ENCODE data around the gene EDN2.

Gene EDN2

GRCh38 chr1:41447995-41448770, 36.3 kb downstream of the EDN2 start:
- H3K9me2 ChIP-seq (replicated peaks; ENCODE audit: insufficient read depth, low read length): no peaks in the 10 kb centered on the region
- no peaks in the 10 kb centered on the region for H4K20me1 ChIP-seq (ENCODE audit: insufficient read depth, low read length)
- no peak for DNase-seq
- no peaks in the 10 kb centered on the region for H3K36me3 ChIP-seq (replicated peaks; ENCODE audit: insufficient read depth, low read length)
- no peak overlapping the region for H3K4me2 ChIP-seq (ENCODE audit: low read depth, low read length)
- H3F3A ChIP-seq (ENCODE audit: insufficient read depth, low read length): no peaks in the 10 kb centered on the region
- no peak for TF ChIP-seq CTCF (IDR thresholded peaks at IDR 0.05; ENCODE audit: low read length)
- TF ChIP-seq EZH2phosphoT487 (IDR thresholded peaks at IDR 0.05; ENCODE audit: low read length): no peak
- TF ChIP-seq EZH2 (optimal IDR thresholded peaks at IDR 0.05; ENCODE audit: low read depth, low read length): no peak
- H3K9ac ChIP-seq (ENCODE audit: low read length): no peak overlapping the region
- no peak overlapping the region for H3K27ac ChIP-seq (ENCODE audit: low read length)
- H3K27me3 ChIP-seq (replicated peaks; ENCODE audit: insufficient read depth, low read length): 0 out of 2 replicates have a peak, but pooled peaks cover 5% of the 10 kb centered on the region
- H3K9me3 ChIP-seq (replicated peaks; ENCODE audit: insufficient read depth, low read length): no peaks in the 10 kb centered on the region
- no peaks in the 10 kb centered on the region for H3K79me2 ChIP-seq (ENCODE audit: low read length)
- no peaks in the 10 kb centered on the region for H3K4me1 ChIP-seq (ENCODE audit: low read length)
- no peak overlapping the region for H3K4me3 ChIP-seq (ENCODE audit: low read length)
- H2AFZ ChIP-seq (ENCODE audit: low read length): no peak overlapping the region

GRCh38 chr1:41446851-41447610, 37.5 kb downstream of the EDN2 start:
- no peak for TF ChIP-seq CTCF (IDR thresholded peaks at IDR 0.05; ENCODE audit: low read length)
- no peak for TF ChIP-seq EZH2phosphoT487 (IDR thresholded peaks at IDR 0.05; ENCODE audit: low read length)
- no peak for TF ChIP-seq EZH2 (optimal IDR thresholded peaks at IDR 0.05; ENCODE audit: low read depth, low read length)
- Histone ChIP-seq H3K9ac (ENCODE audit: low read length) (no peak overlapping the region), H3K9me3 (replicated peaks; ENCODE audit: insufficient read depth, low read length) (no peaks in the 10 kb centered on the region), H3K36me3 (replicated peaks; ENCODE audit: insufficient read depth, low read length) (no peaks in the 10 kb centered on the region), H4K20me1 (ENCODE audit: insufficient read depth, low read length) (no peaks in the 10 kb centered on the region), H3K27me3 (replicated peaks; ENCODE audit: insufficient read depth, low read length) (0 out of 2 replicates have a peak, but pooled peaks cover 5% of the 10 kb centered on the region), H3K9me2 (replicated peaks; ENCODE audit: insufficient read depth, low read length) (no peaks in the 10 kb centered on the region), H3K4me3 (ENCODE audit: low read length) (no peak overlapping the region), H2AFZ (ENCODE audit: low read length) (no peak overlapping the region), H3K4me1 (ENCODE audit: low read length) (no peaks in the 10 kb centered on the region), H3K4me2 (ENCODE audit: low read depth, low read length) (no peak overlapping the region), H3K27ac (ENCODE audit: low read length) (no peak overlapping the region), H3K79me2 (ENCODE audit: low read length) (no peaks in the 10 kb centered on the region), H3F3A (ENCODE audit: insufficient read depth, low read length) (no peaks in the 10 kb centered on the region)
- no peak for DNase-seq

GRCh38 chr1:41444785-41445184, 39.7 kb downstream of the EDN2 start:
- Histone ChIP-seq H3K9me3 (replicated peaks; ENCODE audit: insufficient read depth, low read length) (no peaks in the 10 kb centered on the region), H2AFZ (ENCODE audit: low read length) (no peak overlapping the region), H3K27me3 (replicated peaks; ENCODE audit: insufficient read depth, low read length) (0 out of 2 replicates have a peak, but pooled peaks cover 2% of the 10 kb centered on the region), H3K27ac (ENCODE audit: low read length) (no peak overlapping the region), H3K36me3 (replicated peaks; ENCODE audit: insufficient read depth, low read length) (no peaks in the 10 kb centered on the region), H3K4me1 (ENCODE audit: low read length) (no peaks in the 10 kb centered on the region), H3K9ac (ENCODE audit: low read length) (no peak overlapping the region), H4K20me1 (ENCODE audit: insufficient read depth, low read length) (no peaks in the 10 kb centered on the region), H3K79me2 (ENCODE audit: low read length) (no peaks in the 10 kb centered on the region), H3K4me2 (ENCODE audit: low read depth, low read length) (no peak overlapping the region), H3F3A (ENCODE audit: insufficient read depth, low read length) (no peaks in the 10 kb centered on the region), H3K4me3 (ENCODE audit: low read length) (no peak overlapping the region), H3K9me2 (replicated peaks; ENCODE audit: insufficient read depth, low read length) (no peaks in the 10 kb centered on the region)
- DNase-seq: no peak
- no peak for TF ChIP-seq EZH2phosphoT487 (IDR thresholded peaks at IDR 0.05; ENCODE audit: low read length)
- TF ChIP-seq EZH2 (optimal IDR thresholded peaks at IDR 0.05; ENCODE audit: low read depth, low read length): no peak
- TF ChIP-seq CTCF (IDR thresholded peaks at IDR 0.05; ENCODE audit: low read length): no peak
